ENCODE data around the gene PREX1.

- TF ChIP-seq SUZ12 (IDR thresholded peaks at IDR 0.05; ENCODE audit: extremely low read depth, insufficient read depth, insufficient read length), result no peak
- TF ChIP-seq YY1 (IDR thresholded peaks at IDR 0.05; ENCODE audit: insufficient read depth, insufficient read length), result no peak
These were observed 115.9 kb downstream of the PREX1 start for GRCh38 chr20:48711696-48712464.

Data from NT2/D1 (cell line).